Measurements from ENCODE around the gene CRYBB1. TPM values are rescaled to one million over a fixed set of nuclear protein-coding genes. Genes with fewer than 3 reads are reported as not detected.

Gene CRYBB1
- total and polyA plus RNA-seq, 2 donors (not counting 3 experiments of a cell fraction or from before 2014, with no cell fraction given), result not detected

- no TSS peak for BruUV-seq (replicated peaks)
These were observed 49.3 kb upstream of the CRYBB1 start for GRCh38 chr22:26667140-26667539.

More at GRCh38 chr22:26667140-26667539, 49.3 kb upstream of the CRYBB1 start:
- Histone ChIP-seq H3K4me2 (ENCODE audit: insufficient read depth, low read length) (no peak overlapping the region), H2AFZ (ENCODE audit: low read depth, low read length) (no peak overlapping the region), H3K79me2 (ENCODE audit: control insufficient read depth, insufficient read depth, low read length) (no peaks in the 10 kb centered on the region), H3K9me1 (replicated peaks; ENCODE audit: control insufficient read depth, extremely low read depth, insufficient read depth, low read length) (no peaks in the 10 kb centered on the region), H3K9ac (replicated peaks; ENCODE audit: extremely low read depth, insufficient read depth, low read length) (no peak overlapping the region), H3K9me3 (replicated peaks; ENCODE audit: control insufficient read depth, insufficient read depth, low read length) (no peaks in the 10 kb centered on the region), H3K4me3 (replicated peaks in 1 of 3; ENCODE audit: insufficient read depth in 1 of 3, low read depth in 1 of 3, low read length in 3 of 3) (no peak overlapping the region), H4K20me1 (replicated peaks; ENCODE audit: control insufficient read depth, extremely low read depth, insufficient read depth, low read length) (no peaks in the 10 kb centered on the region), H3K4me1 (ENCODE audit: control insufficient read depth, extremely low read depth, insufficient read depth, low read length) (peaks cover 3% of the 10 kb centered on the region), H3K27me3 (ENCODE audit: control insufficient read depth in 2 of 2, insufficient read depth in 2 of 2, low read length in 2 of 2) (peaks cover 3 to 11% of the 10 kb centered on the region in 2 experiments), H3K27ac (ENCODE audit: insufficient read depth, low read depth, low read length) (no peak overlapping the region), H3K36me3 (ENCODE audit: control insufficient read depth in 2 of 2, extremely low read depth in 1 of 2, insufficient read depth in 2 of 2, low read length in 2 of 2) (no peaks in the 10 kb centered on the region)
- ChIA-PET CTCF (interaction anchor here (0.9 to 1.2 kb wide), 2 partner anchors 302 to 307 kb away, joined by 3 to 5 read pairs; no protein-coding TSS in a partner anchor), POLR2A (no interaction called here)
- TF ChIP-seq, protein P1, sequence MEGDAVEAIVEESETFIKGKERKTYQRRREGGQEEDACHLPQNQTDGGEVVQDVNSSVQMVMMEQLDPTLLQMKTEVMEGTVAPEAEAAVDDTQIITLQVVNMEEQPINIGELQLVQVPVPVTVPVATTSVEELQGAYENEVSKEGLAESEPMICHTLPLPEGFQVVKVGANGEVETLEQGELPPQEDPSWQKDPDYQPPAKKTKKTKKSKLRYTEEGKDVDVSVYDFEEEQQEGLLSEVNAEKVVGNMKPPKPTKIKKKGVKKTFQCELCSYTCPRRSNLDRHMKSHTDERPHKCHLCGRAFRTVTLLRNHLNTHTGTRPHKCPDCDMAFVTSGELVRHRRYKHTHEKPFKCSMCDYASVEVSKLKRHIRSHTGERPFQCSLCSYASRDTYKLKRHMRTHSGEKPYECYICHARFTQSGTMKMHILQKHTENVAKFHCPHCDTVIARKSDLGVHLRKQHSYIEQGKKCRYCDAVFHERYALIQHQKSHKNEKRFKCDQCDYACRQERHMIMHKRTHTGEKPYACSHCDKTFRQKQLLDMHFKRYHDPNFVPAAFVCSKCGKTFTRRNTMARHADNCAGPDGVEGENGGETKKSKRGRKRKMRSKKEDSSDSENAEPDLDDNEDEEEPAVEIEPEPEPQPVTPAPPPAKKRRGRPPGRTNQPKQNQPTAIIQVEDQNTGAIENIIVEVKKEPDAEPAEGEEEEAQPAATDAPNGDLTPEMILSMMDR (IDR thresholded peaks at IDR 0.05; ENCODE audit: extremely low read depth in 1 of 2, insufficient read depth in 1 of 2, low read depth in 1 of 2, low read length in 2 of 2), result no peak
- no peak for TF ChIP-seq GATA2 (IDR thresholded peaks at IDR 0.05; ENCODE audit: insufficient read depth, insufficient read length, low read depth, low read length)
- TF ChIP-seq MAX (IDR thresholded peaks at IDR 0.05; ENCODE audit: insufficient read depth, insufficient read length), result no peak
- no peak for TF ChIP-seq FOS (IDR thresholded peaks at IDR 0.05; ENCODE audit: borderline replicate concordance, insufficient read depth, low read length)
- no peak for TF ChIP-seq POLR2AphosphoS5 (IDR thresholded peaks at IDR 0.05; ENCODE audit: insufficient read depth, low read depth, low read length)
- TF ChIP-seq JUN (IDR thresholded peaks at IDR 0.05; ENCODE audit: borderline replicate concordance, insufficient read depth, insufficient read length, low read depth), result no peak
- no peak for TF ChIP-seq EZH2 (IDR thresholded peaks at IDR 0.05; ENCODE audit: borderline replicate concordance, low read depth, low read length, severe bottlenecking)
- no peak for TF ChIP-seq POLR2A (IDR thresholded peaks at IDR 0.05; ENCODE audit: low read depth, low read length)
- no peak for TF ChIP-seq MYC (IDR thresholded peaks at IDR 0.05; ENCODE audit: low read depth, low read length)
- FAIRE-seq, result no peak
- no peak for DNase-seq (ENCODE audit: low read depth, low spot score)
- dilution Hi-C loops (cut with MboI; ENCODE audit: extremely low pct_ligation_motif_present, low sequenced_read_pairs) (no loop called here), intact Hi-C loops (cut with micrococcal nuclease) (no loop called here)

Data from endothelial cell of umbilical vein (primary cell).